Fibroblast of skin of back (primary cell): ENCODE results near the gene NYNRIN.

Experiments used
- DNase-seq: peaks from one replicate; pipeline ENCODE4 v3.0.0-alpha.2; 2013

The NYNRIN gene

GRCh38 chr14:24392325-24393091, 6.3 kb upstream of the NYNRIN start:
- DNase-seq, result peak; percentile 82

GRCh38 chr14:24394275-24394674, 4.5 kb upstream of the NYNRIN start:
- no peak for DNase-seq

- no peak for DNase-seq
Measured at GRCh38 chr14:24395609-24396582, 2.9 kb upstream of the NYNRIN start.

GRCh38 chr14:24397639-24398292, 1.0 kb upstream of the NYNRIN start:
- no peak for DNase-seq

- peak; percentile 19 for DNase-seq
Measured at GRCh38 chr14:24398293-24398652, 530 bp upstream of the NYNRIN start.

GRCh38 chr14:24399447-24399822, 632 bp downstream of the NYNRIN start:
- no peak for DNase-seq

GRCh38 chr14:24399999-24400718, 1.4 kb downstream of the NYNRIN start:
- no peak for DNase-seq

- no peak for DNase-seq
Measured at GRCh38 chr14:24401810-24402702, 3.3 kb downstream of the NYNRIN start.

- peak; percentile 70 for DNase-seq
Measured at GRCh38 chr14:24403294-24403998, 4.6 kb downstream of the NYNRIN start.

- DNase-seq, result no peak
Measured at GRCh38 chr14:24404814-24405213, 6.0 kb downstream of the NYNRIN start.

- no peak for DNase-seq
Measured at GRCh38 chr14:24406416-24406815, 7.6 kb downstream of the NYNRIN start.

- DNase-seq, result no peak
Measured at GRCh38 chr14:24407608-24408325, 9.0 kb downstream of the NYNRIN start.

GRCh38 chr14:24408764-24409163, 10.0 kb downstream of the NYNRIN start:
- DNase-seq, result no peak

GRCh38 chr14:24409192-24409591, 10.4 kb downstream of the NYNRIN start:
- DNase-seq, result no peak

GRCh38 chr14:24409956-24410355, 11.2 kb downstream of the NYNRIN start:
- DNase-seq, result no peak

- DNase-seq, result peak; percentile 61
Measured at GRCh38 chr14:24411443-24412389, 12.9 kb downstream of the NYNRIN start.

GRCh38 chr14:24414077-24414476, 15.3 kb downstream of the NYNRIN start:
- DNase-seq, result no peak

- DNase-seq, result no peak
Measured at GRCh38 chr14:24414732-24415420, 16.1 kb downstream of the NYNRIN start.
